RPMI8226 (cell line): ENCODE data around the gene DSG3.
"Not testable (repeated sequence)": the region's sequence is repeated elsewhere in the genome, so short reads cannot be mapped to it uniquely, and the experiment has no call there.

Experiments
- DNase-seq: peaks from one replicate; pipeline ENCODE4 v3.0.0-alpha.2; 2015

DSG3 gene

GRCh38 chr18:31494705-31495244, 47.2 kb downstream of the DSG3 start:
- not testable (repeated sequence) for DNase-seq

GRCh38 chr18:31497404-31497835, 49.9 kb downstream of the DSG3 start:
- DNase-seq = peak; percentile 15

- DNase-seq = peak; percentile 85
These were observed 50.5 kb downstream of the DSG3 start, which contains the start of gene DSG2 for GRCh38 chr18:31497836-31498573. TSS of gene DSG2 (plus strand) at chr18:31498177. CDS start at chr18:31498252, 75 bp downstream.

GRCh38 chr18:31498574-31499524, 51.3 kb downstream of the DSG3 start:
- peak; percentile 52 for DNase-seq

GRCh38 chr18:31500051-31500688, 52.6 kb downstream of the DSG3 start:
- DNase-seq = peak; percentile 90

- DNase-seq = no peak
These were observed 55.5 kb downstream of the DSG3 start for GRCh38 chr18:31503011-31503410.

- DNase-seq = no peak
These were observed 57.1 kb downstream of the DSG3 start for GRCh38 chr18:31504455-31505147.

- no peak for DNase-seq
These were observed 57.6 kb downstream of the DSG3 start for GRCh38 chr18:31505156-31505555.

- no peak for DNase-seq
These were observed 58.6 kb downstream of the DSG3 start for GRCh38 chr18:31506024-31506742.

- DNase-seq = not testable (repeated sequence)
These were observed 59.6 kb downstream of the DSG3 start for GRCh38 chr18:31507124-31507523.

GRCh38 chr18:31508781-31509180, 61.2 kb downstream of the DSG3 start:
- DNase-seq = no peak

GRCh38 chr18:31509571-31509970, 62.0 kb downstream of the DSG3 start:
- no peak for DNase-seq

- DNase-seq = no peak
These were observed 62.8 kb downstream of the DSG3 start for GRCh38 chr18:31510319-31510718.

- DNase-seq = no peak
These were observed 63.6 kb downstream of the DSG3 start for GRCh38 chr18:31511098-31511497.

- DNase-seq = no peak
These were observed 64.7 kb downstream of the DSG3 start for GRCh38 chr18:31512203-31512764.

GRCh38 chr18:31513189-31513935, 65.8 kb downstream of the DSG3 start:
- DNase-seq = no peak

GRCh38 chr18:31516437-31516836, 68.9 kb downstream of the DSG3 start:
- DNase-seq = no peak

GRCh38 chr18:31526374-31526773, 78.8 kb downstream of the DSG3 start:
- no peak for DNase-seq
